Renal cortex interstitium (tissue), 11 donors: Measurements from ENCODE around the gene CCT3. TPM values are rescaled to one million over a fixed set of nuclear protein-coding genes. Genes with fewer than 3 reads are reported as not detected.

ENCODE experiments used
- DNase-seq, 11 donors: peaks; one replicate each; pipeline ENCODE4 v3.0.0-alpha.2; 2013; ENCODE audit warnings: low read depth in 9 of 11, low spot score in 4 of 11; ENCODE audit errors: extremely low read depth in 1 of 11
- polyA plus RNA-seq, 3 donors: library from polyadenylated mRNA; unstranded; fragments of 120-200 nt; gene quantifications; one replicate each; pipeline ENCODE4 v1.2.1, GENCODE V29; 2013; ENCODE audit not compliant: insufficient read length in 3 of 3

CCT3 gene
- polyA plus RNA-seq, 3 donors: 300 to 385 (median 351) TPM

GRCh38 chr1:156259805-156260204 lies 78.3 kb downstream of the CCT3 start:
- no peak for DNase-seq

Other genes with a start within 250 kb of the CCT3 start
- gene LMNA, start 223.6 kb downstream of the CCT3 start, polyA plus RNA-seq: 100 to 1,000 TPM in 1 of 3 donors, 10 to 100 TPM in 2; 67.7 to 140 (median 93.9) TPM
- gene SEMA4A, start 184.7 kb downstream of the CCT3 start, polyA plus RNA-seq: 10 to 100 TPM; 16.6 to 27.8 (median 18.4) TPM
- 10 to 100 TPM; 26.1 to 36.0 (median 32.3) TPM for gene SLC25A44, start 144.2 kb downstream of the CCT3 start, polyA plus RNA-seq
- gene PMF1, start 125.3 kb downstream of the CCT3 start, polyA plus RNA-seq: 10 to 100 TPM; 79.5 to 96.1 (median 93.1) TPM
- gene BGLAP, start 96.1 kb downstream of the CCT3 start, polyA plus RNA-seq: 1 to 10 TPM; 2.1 to 6.7 (median 2.3) TPM
- gene PAQR6, start 90.2 kb downstream of the CCT3 start, polyA plus RNA-seq: 1 to 10 TPM; 4.3 to 7.0 (median 5.1) TPM
- gene SMG5, start 55.5 kb downstream of the CCT3 start, polyA plus RNA-seq: 10 to 100 TPM; 53.7 to 67.6 (median 66.5) TPM
- gene TMEM79, start 54.0 kb downstream of the CCT3 start, polyA plus RNA-seq: 1 to 10 TPM; 5.8 to 6.6 (median 6.5) TPM
- gene GLMP, start 42.6 kb downstream of the CCT3 start, polyA plus RNA-seq: 10 to 100 TPM; 52.1 to 71.2 (median 64.5) TPM
- not detected for gene VHLL, start 39.0 kb downstream of the CCT3 start, polyA plus RNA-seq
- gene TSACC, start 234 bp upstream of the CCT3 start, polyA plus RNA-seq: 1 to 10 TPM in 1 of 3 donors, under 1 TPM in 2; 0.78 to 2.3 (median 0.82) TPM
- 10 to 100 TPM in 2 of 3 donors, 1 to 10 TPM in 1; 9.3 to 18.3 (median 11.8) TPM for gene RHBG, start 30.9 kb upstream of the CCT3 start, polyA plus RNA-seq
- 10 to 100 TPM; 21.1 to 31.7 (median 25.8) TPM for gene MEF2D, start 162.5 kb upstream of the CCT3 start, polyA plus RNA-seq
- gene IQGAP3, start 234.3 kb upstream of the CCT3 start, polyA plus RNA-seq: 10 to 100 TPM; 14.2 to 15.5 (median 15.2) TPM
- gene TTC24, start 241.4 kb upstream of the CCT3 start, polyA plus RNA-seq: 1 to 10 TPM; 1.2 to 1.7 (median 1.5) TPM